Gastrocnemius medialis (tissue), 4 donors: ENCODE measurements around the gene TMEM18.

Experiments used
- POLR2A ChIP-seq, 2 donors: fragments of 450-650 bp; IDR thresholded peaks; one replicate each; pipeline ENCODE4 v1.6.1; 2017; ENCODE audit warnings: antibody characterized with exemption in 2 of 2, mild to moderate bottlenecking in 2 of 2, moderate library complexity in 2 of 2
- TF ChIP-seq, protein P1 (sequence below), 5 experiments: fragments of 450-650 bp in 3 of 5; fragments of 200-600 bp in 2 of 5; sonication (generic) in 2 of 5; IDR thresholded peaks in 4 of 5; conservative IDR thresholded peaks in 1 of 5; 1 replicate in 4 of 5; 2 replicates in 1 of 5; pipeline ENCODE4 v1.5.1; 2016 to 2019; ENCODE audit warnings: antibody characterized with exemption in 5 of 5, mild to moderate bottlenecking in 3 of 5, moderate library complexity in 3 of 5

DNA sequence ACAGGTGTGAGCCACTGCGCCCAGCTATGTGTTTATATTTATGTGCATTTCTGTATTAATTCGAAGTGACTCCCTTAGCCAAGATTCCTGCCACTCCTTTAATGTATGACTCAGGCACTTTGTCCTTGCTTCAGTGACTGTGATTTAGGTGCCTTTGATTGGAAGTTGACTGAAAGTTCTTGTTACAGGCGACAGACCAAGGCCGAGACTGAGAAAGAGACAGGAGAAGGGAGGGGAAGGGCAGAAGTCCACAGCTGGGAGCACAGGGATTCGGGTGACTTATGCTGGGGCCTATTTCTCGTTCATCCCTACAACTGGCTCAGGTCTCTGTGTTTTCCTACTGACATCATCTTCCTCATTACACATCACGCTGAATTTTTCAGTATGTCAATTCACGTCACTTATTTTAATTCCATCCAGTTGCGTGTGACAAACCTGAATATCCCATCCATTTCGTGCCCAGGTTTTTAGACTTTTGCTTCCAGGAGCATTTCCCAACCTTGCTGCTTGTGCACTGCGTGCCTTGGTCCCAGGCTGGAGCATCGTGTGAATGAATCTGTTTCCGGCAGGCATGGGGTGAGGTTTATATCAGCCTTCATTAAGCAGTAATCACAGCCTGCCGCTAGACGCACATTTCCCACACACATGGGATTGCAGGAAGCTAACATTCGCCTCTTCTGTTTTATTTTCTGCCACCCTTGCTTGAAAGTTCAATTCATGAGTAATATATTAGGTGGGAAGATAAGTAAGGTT, 42.4 kb downstream of the TMEM18 start:
- TF ChIP-seq, protein P1, sequence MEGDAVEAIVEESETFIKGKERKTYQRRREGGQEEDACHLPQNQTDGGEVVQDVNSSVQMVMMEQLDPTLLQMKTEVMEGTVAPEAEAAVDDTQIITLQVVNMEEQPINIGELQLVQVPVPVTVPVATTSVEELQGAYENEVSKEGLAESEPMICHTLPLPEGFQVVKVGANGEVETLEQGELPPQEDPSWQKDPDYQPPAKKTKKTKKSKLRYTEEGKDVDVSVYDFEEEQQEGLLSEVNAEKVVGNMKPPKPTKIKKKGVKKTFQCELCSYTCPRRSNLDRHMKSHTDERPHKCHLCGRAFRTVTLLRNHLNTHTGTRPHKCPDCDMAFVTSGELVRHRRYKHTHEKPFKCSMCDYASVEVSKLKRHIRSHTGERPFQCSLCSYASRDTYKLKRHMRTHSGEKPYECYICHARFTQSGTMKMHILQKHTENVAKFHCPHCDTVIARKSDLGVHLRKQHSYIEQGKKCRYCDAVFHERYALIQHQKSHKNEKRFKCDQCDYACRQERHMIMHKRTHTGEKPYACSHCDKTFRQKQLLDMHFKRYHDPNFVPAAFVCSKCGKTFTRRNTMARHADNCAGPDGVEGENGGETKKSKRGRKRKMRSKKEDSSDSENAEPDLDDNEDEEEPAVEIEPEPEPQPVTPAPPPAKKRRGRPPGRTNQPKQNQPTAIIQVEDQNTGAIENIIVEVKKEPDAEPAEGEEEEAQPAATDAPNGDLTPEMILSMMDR (IDR thresholded peaks at IDR 0.05 in 4 of 5, conservative IDR thresholded peaks at IDR 0.05 in 1 of 5) = no peak
- no peak for TF ChIP-seq POLR2A (IDR thresholded peaks at IDR 0.05)
